ENCODE data around the gene PLG. TPM values are rescaled to one million over a fixed set of nuclear protein-coding genes. Genes with fewer than 3 reads are reported as not detected.
"Not testable (repeated sequence)": the region's sequence is repeated elsewhere in the genome, so short reads cannot be mapped to it uniquely, and the experiment has no call there.

The PLG gene
- total RNA-seq, result not detected

GRCh38 chr6:160701918-160702680 lies at the start of gene PLG:
PLG (plus strand) TSS chr6:160702244; CDS start chr6:160702305, 61 bp downstream.
- WGBS, 2 donors, result 87 to 92% methylated on average over 6 of the region's 6 CpGs
- DNase-seq (ENCODE audit: low spot score in 2 of 2); H3K4me3 ChIP-seq (ENCODE audit: low read depth, poor library complexity, severe bottlenecking); intact Hi-C loops (cut with DNase I; ENCODE audit: low total_unique reads): not testable (repeated sequence)

GRCh38 chr6:160659562-160659961 lies 42.5 kb upstream of the PLG start:
- DNase-seq (ENCODE audit: low spot score in 2 of 2), result no peak
- H3K4me3 ChIP-seq (ENCODE audit: low read depth, poor library complexity, severe bottlenecking), result no peak overlapping the region
- WGBS, 2 donors, result 77 to 89% methylated on average over 6 of the region's 6 CpGs
- no peak for TF ChIP-seq POLR2A (IDR thresholded peaks at IDR 0.05)
- no peak for TF ChIP-seq CTCF (IDR thresholded peaks at IDR 0.05)
- intact Hi-C loops (cut with DNase I; ENCODE audit: low total_unique reads), result no loop called here

- no peak for TF ChIP-seq POLR2A (IDR thresholded peaks at IDR 0.05)
- no peak for TF ChIP-seq CTCF (IDR thresholded peaks at IDR 0.05)
- no peak overlapping the region for H3K4me3 ChIP-seq (ENCODE audit: low read depth, poor library complexity, severe bottlenecking)
- intact Hi-C loops (cut with DNase I; ENCODE audit: low total_unique reads), result no loop called here
- no peak for DNase-seq (ENCODE audit: low spot score in 2 of 2)
- WGBS, 2 donors, result 62 to 88% methylated on average over 3 of the region's 3 CpGs
Measured at GRCh38 chr6:160661216-160661615, 40.8 kb upstream of the PLG start.

DNA sequence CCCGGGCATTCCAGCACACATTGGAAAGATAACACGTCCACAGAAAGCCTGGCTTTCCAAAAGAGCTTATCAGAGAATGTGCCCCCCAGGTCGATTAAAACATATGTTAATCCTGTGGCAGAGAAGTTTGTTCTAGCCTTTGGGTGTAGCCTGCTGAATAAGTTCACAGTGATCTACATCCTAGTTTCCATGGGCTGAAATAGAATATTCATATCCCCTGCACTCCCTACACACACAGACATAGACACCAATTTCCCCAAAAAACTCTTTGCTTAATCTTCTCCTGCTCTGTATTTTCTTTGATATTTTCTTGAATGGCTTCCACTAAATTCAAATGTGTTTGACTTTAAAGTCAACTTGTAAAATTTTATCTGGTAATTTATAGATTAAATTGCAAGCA lies 39.6 kb upstream of the PLG start:
- no peak for TF ChIP-seq CTCF (IDR thresholded peaks at IDR 0.05)
- TF ChIP-seq POLR2A (IDR thresholded peaks at IDR 0.05), result no peak
- no peak overlapping the region for H3K4me3 ChIP-seq (ENCODE audit: low read depth, poor library complexity, severe bottlenecking)
- 20 to 31% methylated on average over 3 of the region's 3 CpGs for WGBS, 2 donors
- intact Hi-C loops (cut with DNase I; ENCODE audit: low total_unique reads), result no loop called here
- DNase-seq (ENCODE audit: low spot score in 2 of 2), result no peak

DNA sequence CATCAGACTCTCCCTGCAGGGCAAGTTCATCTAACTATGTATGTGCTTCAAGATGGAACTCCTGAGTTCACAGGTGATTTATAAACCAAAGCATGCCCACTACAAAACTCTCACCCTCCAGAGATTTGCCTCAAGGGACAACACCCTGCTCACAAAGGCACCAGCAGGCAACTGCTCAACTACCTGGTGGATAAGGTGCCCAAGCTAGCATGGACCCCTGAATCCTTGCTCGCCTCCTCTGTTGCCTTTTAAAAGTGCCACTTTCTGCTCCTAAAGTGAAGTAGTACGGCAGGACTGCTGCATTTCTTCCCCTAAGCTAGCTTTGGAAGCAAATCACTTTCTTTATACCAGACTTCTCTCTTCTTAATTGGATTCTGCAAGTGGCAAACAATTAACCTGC lies 39.2 kb upstream of the PLG start:
- intact Hi-C loops (cut with DNase I; ENCODE audit: low total_unique reads), result no loop called here
- DNase-seq (ENCODE audit: low spot score in 2 of 2), result no peak
- 35 to 51% methylated on average over 2 of the region's 2 CpGs for WGBS, 2 donors
- no peak overlapping the region for H3K4me3 ChIP-seq (ENCODE audit: low read depth, poor library complexity, severe bottlenecking)
- TF ChIP-seq CTCF (IDR thresholded peaks at IDR 0.05), result no peak
- TF ChIP-seq POLR2A (IDR thresholded peaks at IDR 0.05), result no peak

DNA sequence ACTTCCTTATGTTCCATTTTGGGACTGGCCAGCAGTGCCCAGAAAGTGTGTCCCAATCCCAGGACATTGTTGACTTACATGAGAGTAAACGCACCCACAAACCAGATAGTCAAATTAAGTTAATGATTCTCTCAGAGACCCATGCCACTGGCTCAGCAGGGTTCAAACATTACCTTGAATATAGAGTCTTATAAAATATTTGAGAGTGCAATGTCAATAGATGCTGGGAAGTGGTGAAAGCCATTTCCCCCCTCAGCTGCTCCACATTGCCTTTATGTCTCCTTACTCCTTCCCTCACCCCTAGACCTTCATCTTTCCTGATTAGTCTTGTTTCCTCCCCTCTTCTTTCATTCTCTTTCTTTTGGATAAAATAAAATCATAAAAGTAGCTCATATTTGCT lies 37.8 kb upstream of the PLG start, which contains the start of gene LPA:
TSS of gene LPA (minus strand) at position 78 of the 400 bp plus-strand sequence. CDS start at position 17, 61 bp downstream.
- DNase-seq (ENCODE audit: low spot score in 2 of 2); H3K4me3 ChIP-seq (ENCODE audit: low read depth, poor library complexity, severe bottlenecking); intact Hi-C loops (cut with DNase I; ENCODE audit: low total_unique reads): not testable (repeated sequence)
- 81 to 92% methylated on average over 1 of the region's 1 CpG for WGBS, 2 donors
